H1 (cell line): ENCODE measurements around the gene BTBD16. TPM values are rescaled to one million over a fixed set of nuclear protein-coding genes. Genes with fewer than 3 reads are reported as not detected.
A peak's percentile ranks its signal among the peaks of the same experiment; 100 is the strongest.

ENCODE experiments used
- CTCF ChIA-PET: fragments of 300-600 bp; sonication (Branson Sonifier 250); formaldehyde crosslinking; loops from one replicate; lab custom pipeline; 2021; ENCODE audit not compliant: partially characterized antibody; lab: Charles Lee
- POLR2A ChIA-PET: fragments of 300-600 bp; sonication (Branson Sonifier 250); formaldehyde crosslinking; loops from one replicate; lab custom pipeline; 2021; ENCODE audit warnings: inconsistent platforms; ENCODE audit not compliant: partially characterized antibody; lab: Charles Lee
- DNase-seq, 2 experiments: peaks; one replicate each; pipeline versions ENCODE4 v3.0.0 to v3.0.0-alpha.2; 2010 to 2022; ENCODE audit warnings: low spot score in 2 of 2, low read depth in 1 of 2, mixed read lengths in 1 of 2
- FAIRE-seq: peaks from 2 replicates; lab custom pipeline; 2011; peaks lifted over from hg19 to GRCh38; lab: Jason Lieb, UNC
- H2AFZ ChIP-seq: 2 replicates; pipeline ENCODE4 v1.8.1; 2012; ENCODE audit warnings: low read length, inconsistent platforms
- H2AK5ac ChIP-seq: 2 replicates; pipeline ENCODE4 v1.6.1; 2013; ENCODE audit warnings: low read depth, low read length
- H2BK120ac ChIP-seq: replicated peaks from 2 replicates; pipeline ENCODE3; 2013; ENCODE audit warnings: low read depth, low read length, inconsistent platforms
- H2BK12ac ChIP-seq: 2 replicates; pipeline ENCODE4 v1.6.1; 2013; ENCODE audit warnings: low read depth, low read length
- H2BK15ac ChIP-seq: 2 replicates; pipeline ENCODE4 v1.6.1; 2013; ENCODE audit warnings: low read length
- H2BK20ac ChIP-seq: 2 replicates; pipeline ENCODE4 v1.6.1; 2013; ENCODE audit warnings: low read length
- H2BK5ac ChIP-seq: 2 replicates; pipeline ENCODE4 v1.6.1; 2013; ENCODE audit warnings: low read depth, low read length
- H3K14ac ChIP-seq: 2 replicates; pipeline ENCODE4 v1.6.1; 2013; ENCODE audit warnings: inconsistent platforms; ENCODE audit not compliant: insufficient read length
- H3K18ac ChIP-seq: 2 replicates; pipeline ENCODE4 v1.6.1; 2013; ENCODE audit warnings: low read length; ENCODE audit errors: extremely low read depth
- H3K23ac ChIP-seq: 2 replicates; pipeline ENCODE4 v1.6.1; 2013; ENCODE audit warnings: inconsistent platforms; ENCODE audit not compliant: insufficient read length
- H3K23me2 ChIP-seq: 2 replicates; pipeline ENCODE4 v1.6.1; 2013; ENCODE audit warnings: low read depth, low read length
- H3K27ac ChIP-seq: 2 replicates; pipeline ENCODE4 v1.6.1; 2011; ENCODE audit warnings: low read depth, low read length, inconsistent platforms
- H3K27me3 ChIP-seq, 4 experiments: replicated peaks in 1 of 4; 1 replicate in 1 of 4; 2 replicates in 3 of 4; pipeline versions ENCODE4 v1.6.1 to v1.8.1; 2011 to 2013; ENCODE audit warnings: low read length in 3 of 4, mild to moderate bottlenecking in 3 of 4, inconsistent platforms in 2 of 4, mixed read lengths in 2 of 4, moderate library complexity in 1 of 4; ENCODE audit not compliant: control insufficient read depth in 3 of 4, insufficient read depth in 3 of 4; ENCODE audit errors: extremely low read depth in 1 of 4
- H3K36me3 ChIP-seq, 4 experiments: 2 replicates each; pipeline versions ENCODE4 v1.6.1 to v1.8.1; 2011 to 2013; ENCODE audit warnings: mild to moderate bottlenecking in 4 of 4, low read length in 3 of 4, moderate library complexity in 2 of 4, control low read depth in 1 of 4, inconsistent platforms in 1 of 4; ENCODE audit not compliant: insufficient read depth in 4 of 4, control insufficient read depth in 2 of 4
- H3K4ac ChIP-seq: replicated peaks from 2 replicates; pipeline ENCODE3; 2013; ENCODE audit warnings: low read length, low read depth, mixed read lengths, inconsistent platforms; ENCODE audit not compliant: insufficient read length
- H3K4me1 ChIP-seq, 4 experiments: replicated peaks in 1 of 4; 1 replicate in 1 of 4; 2 replicates in 3 of 4; pipeline versions ENCODE4 v1.6.1 to v1.8.1; 2011 to 2013; ENCODE audit warnings: low read length in 3 of 4, inconsistent platforms in 2 of 4, mixed read lengths in 1 of 4; ENCODE audit not compliant: insufficient read depth in 4 of 4, control insufficient read depth in 3 of 4
- H3K4me2 ChIP-seq, 2 experiments: 2 replicates each; pipeline versions ENCODE4 v1.6.1 to v1.8.1; 2011 to 2013; ENCODE audit warnings: low read depth in 2 of 2, low read length in 2 of 2, control low read depth in 1 of 2, inconsistent platforms in 1 of 2, mild to moderate bottlenecking in 1 of 2; ENCODE audit not compliant: insufficient read depth in 1 of 2
- H3K4me3 ChIP-seq, 4 experiments: fragments of 200-600, 300-600 bp in 1 of 4; sonication (generic), shearing (Covaris generic), sonication (Bioruptor Twin) in 1 of 4; 2 replicates each; pipeline versions ENCODE4 v1.5.1 to v1.8.1; 2011 to 2016; ENCODE audit warnings: low read length in 4 of 4, low read depth in 3 of 4, control low read depth in 2 of 4, inconsistent platforms in 2 of 4, mild to moderate bottlenecking in 2 of 4, mixed read lengths in 1 of 4, moderate library complexity in 1 of 4; ENCODE audit not compliant: insufficient read depth in 2 of 4; ENCODE audit errors: extremely low read depth in 1 of 4
- H3K56ac ChIP-seq: replicated peaks from 2 replicates; pipeline ENCODE3; 2013; ENCODE audit warnings: low read depth, mild to moderate bottlenecking, mixed read lengths, low read length, inconsistent platforms; ENCODE audit not compliant: insufficient read length
- H3K79me1 ChIP-seq: 2 replicates; pipeline ENCODE4 v1.6.1; 2013; ENCODE audit warnings: low read depth, low read length, control low read depth
- H3K79me2 ChIP-seq, 2 experiments: 2 replicates each; pipeline versions ENCODE4 v1.6.1 to v1.8.1; 2012 to 2013; ENCODE audit warnings: low read length in 2 of 2, mild to moderate bottlenecking in 2 of 2, inconsistent platforms in 1 of 2; ENCODE audit not compliant: insufficient read depth in 2 of 2, control insufficient read depth in 1 of 2
- H3K9ac ChIP-seq, 4 experiments: replicated peaks in 1 of 4; 1 replicate in 1 of 4; 2 replicates in 3 of 4; pipeline versions ENCODE4 v1.6.1 to v1.8.1; 2011 to 2013; ENCODE audit warnings: low read depth in 3 of 4, low read length in 3 of 4, control low read depth in 2 of 4, mild to moderate bottlenecking in 2 of 4, moderate library complexity in 2 of 4, inconsistent platforms in 1 of 4; ENCODE audit errors: extremely low read depth in 1 of 4
- H3K9me3 ChIP-seq, 2 experiments: 2 replicates each; pipeline versions ENCODE4 v1.6.1 to v1.8.1; 2012 to 2013; ENCODE audit warnings: mild to moderate bottlenecking in 2 of 2, moderate library complexity in 2 of 2, control low read depth in 1 of 2, inconsistent platforms in 1 of 2, low read depth in 1 of 2, low read length in 1 of 2, mixed read lengths in 1 of 2; ENCODE audit not compliant: insufficient read depth in 2 of 2
- H4K20me1 ChIP-seq, 2 experiments: replicated peaks in 1 of 2; 2 replicates each; pipeline versions ENCODE3 to v1.8.1; 2011 to 2013; ENCODE audit warnings: inconsistent platforms in 2 of 2, low read length in 2 of 2, mild to moderate bottlenecking in 1 of 2; ENCODE audit not compliant: insufficient read depth in 2 of 2, control insufficient read depth in 1 of 2
- H4K5ac ChIP-seq: 2 replicates; pipeline ENCODE4 v1.6.1; 2013; ENCODE audit warnings: low read length, low read depth, mixed read lengths, inconsistent platforms; ENCODE audit not compliant: insufficient read length
- H4K8ac ChIP-seq: 2 replicates; pipeline ENCODE4 v1.8.0; 2013; ENCODE audit warnings: mild to moderate bottlenecking, moderate library complexity, low read length, inconsistent platforms; ENCODE audit not compliant: insufficient read depth; ENCODE audit errors: extremely low read depth
- H4K91ac ChIP-seq: replicated peaks from 2 replicates; pipeline ENCODE3; 2013; ENCODE audit warnings: low read length, mixed read lengths, inconsistent platforms; ENCODE audit not compliant: insufficient read length
- E2F6 ChIP-seq: IDR thresholded peaks from 2 replicates; pipeline ENCODE4 v1.6.1; 2012; ENCODE audit warnings: inconsistent platforms
- JUND ChIP-seq: IDR thresholded peaks from 2 replicates; pipeline ENCODE4 v1.6.1; 2011; ENCODE audit warnings: mild to moderate bottlenecking, improper control_type of control experiment, low read length
- WGBS, 2 experiments: shearing (Covaris generic) in 1 of 2; methylation state at CpG; one replicate each; pipeline versions ENCODE4 v1.1.6 to v1.1.7; 2013 to 2015; ENCODE audit warnings: low lambda C conversion rate in 2 of 2, mixed read lengths in 2 of 2, inconsistent platforms in 1 of 2, low coverage in 1 of 2, missing lambda C conversion rate in 1 of 2; ENCODE audit not compliant: insufficient replicate concordance in 2 of 2, insufficient coverage in 1 of 2, insufficient read length in 1 of 2; ENCODE audit errors: extremely low coverage in 1 of 2, missing lambda C conversion rate in 1 of 2; 5-methylcytosine and 5-hydroxymethylcytosine counted together
- polyA plus RNA-seq, 7 experiments: library from polyadenylated mRNA; depleted of rRNA in 3 of 7; stranded (reverse) in 5 of 7; unstranded in 2 of 7; fragments of >200 nt in 5 of 7; fragments of 200-250 nt in 2 of 7; gene quantifications; 1 replicate in 5 of 7; 2 replicates in 1 of 7; 4 replicates in 1 of 7; pipeline versions ENCODE4 v1.2.1 to v1.2.3, GENCODE V29; 2011 to 2013; ENCODE audit warnings: missing spikeins in 2 of 7, mixed read lengths in 2 of 7
- total RNA-seq: library from RNA; stranded (reverse); fragmentation: NEBNext Ultra II Directional; extraction: Animal tissue kit (Norgen Biotek cat#: 25700); gene quantifications from 2 replicates; pipeline ENCODE4 v1.2.1, GENCODE V29; 2021

The BTBD16 gene
- total and polyA plus RNA-seq, 2 of the 8 experiments (the other 6 are each of a cell fraction or from before 2014, with no cell fraction given): 0.05 TPM; not detected in 1

DNA sequence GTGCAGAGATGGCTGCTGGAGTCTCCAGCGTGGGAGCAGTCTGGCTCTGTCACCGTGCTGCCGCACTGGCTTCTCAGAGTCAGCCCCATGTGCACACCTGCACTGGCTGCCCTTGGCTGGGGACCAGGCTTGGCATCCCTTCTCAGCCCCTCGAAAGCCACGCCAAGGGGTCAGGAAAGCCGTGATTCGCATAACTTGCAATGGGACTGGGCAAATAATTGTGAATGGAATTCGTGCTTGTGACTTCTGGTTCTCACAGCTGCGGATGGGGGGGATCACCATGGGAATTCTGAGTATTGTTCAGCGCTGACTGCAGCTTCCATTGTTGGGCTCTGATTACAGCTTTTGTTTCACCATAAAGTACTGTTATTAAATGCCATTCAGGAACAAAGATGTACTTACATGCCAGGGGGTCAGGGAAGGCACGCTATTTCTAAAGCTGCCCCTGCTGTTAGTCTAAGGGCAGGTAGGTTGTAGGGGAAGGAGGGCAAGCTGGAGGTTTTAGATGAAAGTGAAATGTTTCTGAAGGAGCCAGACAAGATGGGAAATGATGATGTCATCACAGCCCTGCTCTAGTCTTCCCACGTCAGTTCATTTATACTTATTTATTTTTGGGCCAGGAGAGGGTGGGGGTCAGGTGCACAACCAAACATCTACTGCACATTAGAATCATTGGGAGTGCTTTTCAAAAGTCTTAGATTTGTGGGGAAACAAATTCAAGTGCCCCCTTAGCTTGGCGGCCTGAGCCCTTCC is 97.6 kb downstream of the BTBD16 start:
- H3K9me3 ChIP-seq: 0 out of 4 replicates have a peak, but pooled peaks cover 0 to 4% of the 10 kb centered on the region in 2 experiments
- no peak for DNase-seq
- H2BK15ac ChIP-seq: no peak overlapping the region
- no peak overlapping the region for H4K5ac ChIP-seq
- H3K56ac ChIP-seq: no peak overlapping the region
- H3K4me1 ChIP-seq: peaks cover 0 to 5% (median 2%) of the 10 kb centered on the region in 4 experiments; a peak in 4 of 7 replicates
- no peak overlapping the region for H3K18ac ChIP-seq
- WGBS, 2 experiments: 75% methylated on average over 13 of the region's 13 CpGs; no CpG with 5 or more reads in 1 of the 2 experiments
- no peak for FAIRE-seq
- H2BK20ac ChIP-seq: no peak overlapping the region
- no peak overlapping the region for H2BK120ac ChIP-seq
- peaks cover 0 to 8% (median 4%) of the 10 kb centered on the region in 4 experiments; a peak in 3 of 7 replicates for H3K27me3 ChIP-seq
- no peak overlapping the region for H3K27ac ChIP-seq
- no peak overlapping the region for H2BK5ac ChIP-seq
- POLR2A ChIA-PET: no interaction called here
- no peaks in the 10 kb centered on the region for H4K20me1 ChIP-seq
- no peak overlapping the region for H4K91ac ChIP-seq
- CTCF ChIA-PET: interaction anchor here (0.6 to 2.2 kb wide), 7 partner anchors 18 to 1181 kb away, joined by 3 to 6 read pairs (median 4); no protein-coding TSS in a partner anchor
- H3K79me2 ChIP-seq: no peaks in the 10 kb centered on the region
- H3K23ac ChIP-seq: no peak overlapping the region
- H3K4ac ChIP-seq: no peak overlapping the region
- no peak overlapping the region for H3K9ac ChIP-seq
- no peaks in the 10 kb centered on the region for H3K36me3 ChIP-seq
- H3K23me2 ChIP-seq: peaks cover 2% of the 10 kb centered on the region; the same call in 1 of the 2 replicates
- no peak overlapping the region; the same call in 1 of the 2 replicates for H2BK12ac ChIP-seq
- no peak overlapping the region for H3K4me3 ChIP-seq
- no peak overlapping the region for H4K8ac ChIP-seq
- H2AFZ ChIP-seq: no peak overlapping the region
- H3K79me1 ChIP-seq: no peaks in the 10 kb centered on the region
- H2AK5ac ChIP-seq: no peak overlapping the region
- no peak overlapping the region; a peak in 1 of 4 replicates for H3K4me2 ChIP-seq
- H3K14ac ChIP-seq: no peak overlapping the region
- TF ChIP-seq E2F6 (no peak), JUND (peak; percentile 41; the same call in 1 of the 2 replicates)
